ENCODE results near the gene EIF2S2.

DNA sequence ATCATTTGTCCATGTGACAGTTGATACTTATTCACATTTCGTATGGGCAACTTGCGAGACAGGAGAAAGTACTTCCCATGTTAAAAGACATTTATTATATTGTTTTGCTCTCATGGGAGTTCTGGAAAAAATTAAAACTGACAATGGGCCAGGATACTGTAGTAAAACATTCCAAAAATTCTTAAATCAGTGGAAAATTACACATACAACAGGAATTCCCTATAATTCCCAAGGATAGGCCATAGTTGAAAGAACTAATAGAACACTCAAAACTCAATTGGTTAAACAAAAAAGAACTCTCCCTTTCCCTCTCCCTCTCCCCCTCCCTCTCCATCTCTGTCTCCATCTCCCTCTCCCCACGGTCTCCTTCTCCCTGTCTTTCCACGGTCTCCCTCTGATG lies 19.4 kb upstream of the EIF2S2 start:
- TF ChIP-seq ZNF274 (IDR thresholded peaks at IDR 0.05; ENCODE audit: low read depth, low read length) (no peak), YY1 (IDR thresholded peaks at IDR 0.05; ENCODE audit: insufficient read depth, insufficient read length) (no peak)
